Testis (tissue), 3 donors: ENCODE results near the gene HDAC7. TPM values are rescaled to one million over a fixed set of nuclear protein-coding genes. Genes with fewer than 3 reads are reported as not detected.

Experiments
- DNase-seq: peaks from one replicate; pipeline ENCODE4 v3.0.0-alpha.2; 2019
- H3K27ac ChIP-seq, 2 donors: fragments of 200-600 bp; sonication (generic); one replicate each; pipeline ENCODE4 v1.5.1; 2019
- H3K27me3 ChIP-seq: fragments of 200-600 bp; sonication (generic); one replicate; pipeline ENCODE4 v1.5.1; 2019
- H3K36me3 ChIP-seq: fragments of 200-600 bp; sonication (generic); one replicate; pipeline ENCODE4 v1.5.1; 2017; ENCODE audit warnings: low read depth; ENCODE audit errors: missing control alignments
- H3K4me1 ChIP-seq: fragments of 200-600 bp; sonication (generic); one replicate; pipeline ENCODE4 v1.5.1; 2019
- H3K4me3 ChIP-seq, 2 donors: fragments of 200-600 bp; sonication (generic); one replicate each; pipeline ENCODE4 v1.5.1; 2017 to 2019
- H3K9me3 ChIP-seq: fragments of 200-600 bp; sonication (generic); one replicate; pipeline ENCODE4 v1.5.1; 2017
- POLR2A ChIP-seq: fragments of 450-650 bp; IDR thresholded peaks from one replicate; pipeline ENCODE4 v1.6.1; 2017; ENCODE audit warnings: antibody characterized with exemption, mild to moderate bottlenecking, moderate library complexity
- WGBS, 2 donors: methylation state at CpG; one replicate each; pipeline ENCODE4 v1.1.5; 2018; 5-methylcytosine and 5-hydroxymethylcytosine counted together
- intact Hi-C: fragments of 100-400 bp; cut with DNase I; formaldehyde crosslinking; loops from one replicate; pipeline ENCODE4 v1.15.1; 2023; ENCODE audit warnings: low total_unique reads
- polyA plus RNA-seq: library from polyadenylated mRNA; stranded (reverse); fragments of 350-450 nt; fragmentation: Illumina TruSeq; extraction: RNeasy Lipid Tissue Mini Kit (QIAGEN cat#74804); gene quantifications from one replicate; pipeline ENCODE4 v1.2.3, GENCODE V29; 2014; ENCODE audit warnings: low read depth, low replicate concordance; ENCODE audit not compliant: insufficient read depth
- total RNA-seq, 2 donors: library from RNA; depleted of rRNA; stranded (reverse); fragments of >200 nt; gene quantifications; one replicate each; pipeline ENCODE4 v1.2.3, GENCODE V29; 2016
- TF ChIP-seq, protein P1 (sequence below), 3 experiments: fragments of 450-650 bp in 2 of 3; fragments of 200-600 bp in 1 of 3; sonication (generic) in 1 of 3; IDR thresholded peaks; one replicate each; pipeline ENCODE4 v1.5.1; 2016 to 2019; ENCODE audit warnings: antibody characterized with exemption in 3 of 3, mild to moderate bottlenecking in 2 of 3, moderate library complexity in 1 of 3

HDAC7 gene
- total and polyA plus RNA-seq, 3 donors from 2014 or later: 28.2 to 70.0 (median 39.9) TPM

DNA sequence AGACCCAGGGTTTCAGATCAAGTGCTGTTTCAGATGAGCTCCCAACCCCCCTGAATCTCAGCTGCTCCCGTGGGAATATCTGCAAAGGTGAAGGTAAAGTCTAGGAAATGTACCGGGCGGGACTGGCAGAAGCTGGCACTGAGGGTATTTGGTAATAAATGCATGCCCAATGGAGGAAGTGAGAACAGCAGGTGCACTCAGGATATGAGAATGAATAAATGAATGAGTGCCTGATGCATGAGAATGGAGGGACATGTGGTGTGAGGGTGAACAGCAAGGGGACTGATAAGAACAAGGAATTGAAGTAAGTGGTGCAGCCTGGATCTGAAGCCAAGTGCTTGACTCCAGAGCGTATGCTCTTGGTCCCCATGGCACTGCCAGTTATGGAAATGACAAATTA lies 72.6 kb downstream of the HDAC7 start:
- no peak overlapping the region for H3K27ac ChIP-seq
- no peaks in the 10 kb centered on the region for H3K36me3 ChIP-seq
- TF ChIP-seq, protein P1, sequence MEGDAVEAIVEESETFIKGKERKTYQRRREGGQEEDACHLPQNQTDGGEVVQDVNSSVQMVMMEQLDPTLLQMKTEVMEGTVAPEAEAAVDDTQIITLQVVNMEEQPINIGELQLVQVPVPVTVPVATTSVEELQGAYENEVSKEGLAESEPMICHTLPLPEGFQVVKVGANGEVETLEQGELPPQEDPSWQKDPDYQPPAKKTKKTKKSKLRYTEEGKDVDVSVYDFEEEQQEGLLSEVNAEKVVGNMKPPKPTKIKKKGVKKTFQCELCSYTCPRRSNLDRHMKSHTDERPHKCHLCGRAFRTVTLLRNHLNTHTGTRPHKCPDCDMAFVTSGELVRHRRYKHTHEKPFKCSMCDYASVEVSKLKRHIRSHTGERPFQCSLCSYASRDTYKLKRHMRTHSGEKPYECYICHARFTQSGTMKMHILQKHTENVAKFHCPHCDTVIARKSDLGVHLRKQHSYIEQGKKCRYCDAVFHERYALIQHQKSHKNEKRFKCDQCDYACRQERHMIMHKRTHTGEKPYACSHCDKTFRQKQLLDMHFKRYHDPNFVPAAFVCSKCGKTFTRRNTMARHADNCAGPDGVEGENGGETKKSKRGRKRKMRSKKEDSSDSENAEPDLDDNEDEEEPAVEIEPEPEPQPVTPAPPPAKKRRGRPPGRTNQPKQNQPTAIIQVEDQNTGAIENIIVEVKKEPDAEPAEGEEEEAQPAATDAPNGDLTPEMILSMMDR (IDR thresholded peaks at IDR 0.05): no peak
- no peak for TF ChIP-seq POLR2A
- WGBS, 2 donors: 87 to 88% methylated on average over 4 of the region's 4 CpGs
- H3K4me1 ChIP-seq: peaks cover 4% of the 10 kb centered on the region
- no peaks in the 10 kb centered on the region for H3K9me3 ChIP-seq
- no peaks in the 10 kb centered on the region for H3K27me3 ChIP-seq
- H3K4me3 ChIP-seq: no peak overlapping the region
- no peak for DNase-seq
- intact Hi-C loops: no loop called here

DNA sequence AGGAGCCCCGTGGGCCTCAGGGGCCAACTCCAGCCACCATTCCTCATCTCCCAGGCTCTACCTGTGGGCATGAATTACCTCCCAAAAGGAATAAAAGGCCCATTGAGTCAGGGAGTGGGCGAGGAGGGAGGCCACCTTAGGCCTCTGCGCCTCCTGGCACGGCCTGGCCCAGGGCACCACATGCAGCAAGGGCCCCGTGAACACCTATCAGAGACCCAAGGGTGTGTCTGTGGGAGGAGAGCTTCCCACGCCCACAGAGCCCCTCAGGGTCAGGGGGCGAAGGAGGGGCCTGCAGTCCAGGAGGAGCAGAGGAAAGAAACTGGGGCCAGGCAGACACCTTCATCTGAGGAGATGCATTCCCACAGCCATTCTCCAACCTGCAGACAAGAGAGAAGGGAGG lies 73.2 kb downstream of the HDAC7 start:
- peaks cover 8% of the 10 kb centered on the region for H3K4me1 ChIP-seq
- no peak overlapping the region for H3K27ac ChIP-seq
- no peak overlapping the region for H3K4me3 ChIP-seq
- no peak for DNase-seq
- intact Hi-C loops: no loop called here
- no peak for TF ChIP-seq POLR2A
- TF ChIP-seq, protein P1 (IDR thresholded peaks at IDR 0.05): no peak
- 79 to 93% methylated on average over 4 to 7 of the region's 7 CpGs for WGBS, 2 donors
- no peaks in the 10 kb centered on the region for H3K36me3 ChIP-seq
- H3K9me3 ChIP-seq: no peaks in the 10 kb centered on the region
- no peaks in the 10 kb centered on the region for H3K27me3 ChIP-seq

DNA sequence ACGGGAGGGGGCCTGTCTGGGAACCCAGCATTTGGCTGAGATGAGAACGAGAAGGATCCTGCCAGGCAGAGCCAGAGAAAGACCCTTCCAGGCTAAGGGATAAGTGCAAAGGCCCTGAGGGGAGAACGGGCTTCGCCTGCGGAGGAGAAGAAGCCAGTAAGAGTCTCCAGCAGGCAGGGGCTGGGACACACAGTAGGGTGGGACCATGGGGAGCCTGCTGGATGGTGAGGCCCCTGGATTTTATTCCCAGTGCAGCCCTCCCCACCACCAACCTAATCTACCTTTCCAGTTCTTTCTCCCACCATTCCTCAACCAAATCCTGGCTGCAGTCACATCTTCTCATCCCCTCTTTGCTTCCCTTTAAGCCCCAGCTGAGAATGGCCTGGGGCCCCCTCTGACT lies 73.6 kb downstream of the HDAC7 start:
- Histone ChIP-seq H3K9me3 (no peaks in the 10 kb centered on the region), H3K4me3 (no peak overlapping the region), H3K27ac (no peak overlapping the region), H3K4me1 (peaks cover 12% of the 10 kb centered on the region), H3K36me3 (no peaks in the 10 kb centered on the region), H3K27me3 (no peaks in the 10 kb centered on the region)
- DNase-seq: no peak
- TF ChIP-seq POLR2A: no peak
- TF ChIP-seq, protein P1 (IDR thresholded peaks at IDR 0.05): no peak
- 83 to 85% methylated on average over 5 of the region's 5 CpGs for WGBS, 2 donors
- intact Hi-C loops: no loop called here

DNA sequence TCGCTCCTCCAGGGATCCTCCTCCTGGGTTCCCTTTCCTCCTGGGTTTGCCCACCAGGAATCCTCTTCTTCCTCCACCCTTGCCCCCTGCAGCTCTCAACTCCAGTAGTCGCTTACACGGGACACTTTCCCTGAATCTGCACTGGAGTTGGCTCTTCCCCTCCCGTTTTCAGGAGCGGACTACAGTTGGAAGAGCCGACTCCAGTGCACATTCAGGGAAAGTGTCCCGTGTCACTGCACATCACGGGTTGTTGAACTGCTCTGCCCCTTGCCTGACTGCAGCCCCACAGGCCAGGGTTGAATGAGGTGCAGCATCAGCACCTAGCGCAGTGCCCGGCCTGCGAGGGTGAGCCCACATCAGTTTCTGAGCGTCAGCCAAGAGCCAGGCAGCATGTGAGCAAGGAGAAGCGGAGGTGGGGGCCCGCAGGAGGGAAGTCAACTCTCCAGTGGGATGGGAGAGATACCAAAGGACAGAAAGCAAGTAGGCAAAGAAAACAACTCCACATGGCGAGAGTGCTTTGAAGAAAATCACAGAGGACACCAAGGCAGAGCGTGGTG lies 74.1 kb downstream of the HDAC7 start:
- TF ChIP-seq, protein P1 (IDR thresholded peaks at IDR 0.05): no peak
- no peak for TF ChIP-seq POLR2A
- no peaks in the 10 kb centered on the region for H3K27me3 ChIP-seq
- no peak for DNase-seq
- 54 to 76% methylated on average over 15 to 16 of the region's 16 CpGs for WGBS, 2 donors
- H3K36me3 ChIP-seq: no peaks in the 10 kb centered on the region
- H3K9me3 ChIP-seq: no peaks in the 10 kb centered on the region
- intact Hi-C loops: no loop called here
- no peak overlapping the region for H3K4me3 ChIP-seq
- H3K27ac ChIP-seq: no peak overlapping the region
- H3K4me1 ChIP-seq: peaks cover 15% of the 10 kb centered on the region

DNA sequence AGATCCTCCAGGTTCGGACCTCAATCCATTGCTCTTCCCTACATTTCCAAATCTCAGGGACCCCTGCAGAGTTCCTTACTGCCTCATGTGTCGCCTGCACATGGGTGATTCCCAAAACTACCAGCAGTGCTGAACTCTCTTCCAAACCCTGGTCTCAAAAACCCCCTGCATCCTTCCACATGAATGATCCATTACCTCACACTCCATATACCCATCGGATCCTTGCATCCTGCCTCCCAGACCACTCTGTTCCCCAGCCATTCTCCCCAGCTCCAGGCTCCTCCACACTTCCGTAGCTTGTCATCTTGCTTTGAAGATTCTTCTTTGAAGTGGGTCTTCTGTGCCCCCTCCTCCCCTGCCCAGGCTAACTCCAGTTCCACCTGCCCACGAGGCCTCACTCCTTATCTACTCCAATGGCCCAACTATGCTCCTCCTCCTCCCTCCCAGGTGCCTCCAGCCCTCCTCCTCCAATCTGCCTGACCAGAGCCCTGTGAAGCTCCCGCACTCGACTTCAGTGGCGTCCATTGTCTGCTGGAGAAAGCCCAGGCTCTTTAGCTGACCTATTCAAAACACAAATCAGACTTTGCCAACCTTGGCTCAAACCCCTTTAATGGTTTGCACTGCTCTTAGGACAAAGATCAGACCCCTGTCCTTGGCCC lies 74.8 kb downstream of the HDAC7 start:
- no peak for DNase-seq
- WGBS, 2 donors: 74 to 85% methylated on average over 8 of the region's 8 CpGs
- Histone ChIP-seq H3K27ac (no peak overlapping the region), H3K4me1 (peaks cover 20% of the 10 kb centered on the region), H3K27me3 (no peaks in the 10 kb centered on the region), H3K36me3 (no peaks in the 10 kb centered on the region), H3K4me3 (no peak overlapping the region), H3K9me3 (no peaks in the 10 kb centered on the region)
- TF ChIP-seq, protein P1 (IDR thresholded peaks at IDR 0.05): no peak
- no peak for TF ChIP-seq POLR2A
- intact Hi-C loops: no loop called here
